ENCODE measurements around the gene PGAP1. TPM values are rescaled to one million over a fixed set of nuclear protein-coding genes. Genes with fewer than 3 reads are reported as not detected.

PGAP1 gene
- total and polyA plus RNA-seq, 2 experiments from 2014 or later: 6.5 to 13.4 TPM

DNA sequence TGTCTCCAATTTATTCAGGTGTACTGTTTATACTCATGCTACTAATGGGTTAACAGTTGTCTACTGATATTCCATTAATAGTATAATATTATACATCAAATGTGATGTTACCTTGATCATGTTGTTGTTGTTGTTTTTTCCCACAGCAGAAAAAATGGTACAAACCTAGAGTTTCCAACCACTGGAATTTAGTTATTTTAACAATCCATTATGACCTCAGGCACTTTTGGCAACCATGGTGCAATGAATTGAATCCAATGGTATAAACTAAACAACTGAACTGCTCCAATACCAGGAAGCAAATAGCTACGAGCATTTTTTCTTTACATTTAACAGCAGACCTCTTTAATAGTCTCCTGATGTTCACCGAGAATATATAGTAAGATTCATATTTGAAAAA, 86.3 kb downstream of the PGAP1 start:
- Histone ChIP-seq H3K4me1 (ENCODE audit: low read depth) (no peaks in the 10 kb centered on the region), H3K9me3 (ENCODE audit: low read depth) (no peaks in the 10 kb centered on the region), H3K27ac (no peak overlapping the region), H3K36me3 (peaks cover 62% of the 10 kb centered on the region), H3K4me3 (no peak overlapping the region), H3K27me3 (no peaks in the 10 kb centered on the region)
- no peak for DNase-seq (ENCODE audit: low read depth in 1 of 2, low spot score in 1 of 2)
- TF ChIP-seq, protein P1, sequence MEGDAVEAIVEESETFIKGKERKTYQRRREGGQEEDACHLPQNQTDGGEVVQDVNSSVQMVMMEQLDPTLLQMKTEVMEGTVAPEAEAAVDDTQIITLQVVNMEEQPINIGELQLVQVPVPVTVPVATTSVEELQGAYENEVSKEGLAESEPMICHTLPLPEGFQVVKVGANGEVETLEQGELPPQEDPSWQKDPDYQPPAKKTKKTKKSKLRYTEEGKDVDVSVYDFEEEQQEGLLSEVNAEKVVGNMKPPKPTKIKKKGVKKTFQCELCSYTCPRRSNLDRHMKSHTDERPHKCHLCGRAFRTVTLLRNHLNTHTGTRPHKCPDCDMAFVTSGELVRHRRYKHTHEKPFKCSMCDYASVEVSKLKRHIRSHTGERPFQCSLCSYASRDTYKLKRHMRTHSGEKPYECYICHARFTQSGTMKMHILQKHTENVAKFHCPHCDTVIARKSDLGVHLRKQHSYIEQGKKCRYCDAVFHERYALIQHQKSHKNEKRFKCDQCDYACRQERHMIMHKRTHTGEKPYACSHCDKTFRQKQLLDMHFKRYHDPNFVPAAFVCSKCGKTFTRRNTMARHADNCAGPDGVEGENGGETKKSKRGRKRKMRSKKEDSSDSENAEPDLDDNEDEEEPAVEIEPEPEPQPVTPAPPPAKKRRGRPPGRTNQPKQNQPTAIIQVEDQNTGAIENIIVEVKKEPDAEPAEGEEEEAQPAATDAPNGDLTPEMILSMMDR (IDR thresholded peaks at IDR 0.05; ENCODE audit: low read depth, low read length): no peak

- no peak overlapping the region for H3K27ac ChIP-seq
- H3K4me1 ChIP-seq (ENCODE audit: low read depth): no peaks in the 10 kb centered on the region
- no peaks in the 10 kb centered on the region for H3K27me3 ChIP-seq
- H3K36me3 ChIP-seq: peaks cover 59% of the 10 kb centered on the region
- no peak overlapping the region for H3K4me3 ChIP-seq
- DNase-seq (ENCODE audit: low read depth in 1 of 2, low spot score in 1 of 2): no peak
- H3K9me3 ChIP-seq (ENCODE audit: low read depth): no peaks in the 10 kb centered on the region
- TF ChIP-seq, protein P1 (IDR thresholded peaks at IDR 0.05; ENCODE audit: low read depth, low read length): no peak
Observed at GRCh38 chr2:196839574-196839973, 86.9 kb downstream of the PGAP1 start.

GRCh38 chr2:196836440-196836839, 90.1 kb downstream of the PGAP1 start:
- no peaks in the 10 kb centered on the region for H3K4me1 ChIP-seq (ENCODE audit: low read depth)
- no peak overlapping the region for H3K27ac ChIP-seq
- TF ChIP-seq, protein P1 (IDR thresholded peaks at IDR 0.05; ENCODE audit: low read depth, low read length): no peak
- no peak overlapping the region for H3K4me3 ChIP-seq
- no peaks in the 10 kb centered on the region for H3K9me3 ChIP-seq (ENCODE audit: low read depth)
- H3K27me3 ChIP-seq: no peaks in the 10 kb centered on the region
- DNase-seq (ENCODE audit: low read depth in 1 of 2, low spot score in 1 of 2): peak in 1 of 2 donors; percentile 13
- peaks cover 35% of the 10 kb centered on the region for H3K36me3 ChIP-seq

- no peaks in the 10 kb centered on the region for H3K4me1 ChIP-seq (ENCODE audit: low read depth)
- no peaks in the 10 kb centered on the region for H3K27me3 ChIP-seq
- no peak for DNase-seq (ENCODE audit: low read depth in 1 of 2, low spot score in 1 of 2)
- no peaks in the 10 kb centered on the region for H3K9me3 ChIP-seq (ENCODE audit: low read depth)
- no peak overlapping the region for H3K4me3 ChIP-seq
- TF ChIP-seq, protein P1 (IDR thresholded peaks at IDR 0.05; ENCODE audit: low read depth, low read length): no peak
- H3K36me3 ChIP-seq: no peaks in the 10 kb centered on the region
- H3K27ac ChIP-seq: no peak overlapping the region
Observed at GRCh38 chr2:196830701-196831100, 95.8 kb downstream of the PGAP1 start.

- DNase-seq (ENCODE audit: low read depth in 1 of 2, low spot score in 1 of 2): no peak
- Histone ChIP-seq H3K4me3 (no peak overlapping the region), H3K27me3 (no peaks in the 10 kb centered on the region), H3K36me3 (no peaks in the 10 kb centered on the region), H3K4me1 (ENCODE audit: low read depth) (no peaks in the 10 kb centered on the region), H3K9me3 (ENCODE audit: low read depth) (no peaks in the 10 kb centered on the region), H3K27ac (no peak overlapping the region)
- TF ChIP-seq, protein P1 (IDR thresholded peaks at IDR 0.05; ENCODE audit: low read depth, low read length): no peak
Observed at GRCh38 chr2:196827356-196827755, 99.2 kb downstream of the PGAP1 start.
